Astrocyte of the spinal cord (primary cell): ENCODE measurements around the gene HELQ.

Experiments used
- DNase-seq: peaks from one replicate; pipeline ENCODE4 v3.0.0; 2011; ENCODE audit warnings: low read depth, low spot score
- H3K4me3 ChIP-seq: 2 replicates; pipeline ENCODE4 v1.5.1; 2011; ENCODE audit warnings: low read depth, mild to moderate bottlenecking, low read length, moderate library complexity
- in situ Hi-C: cut with HindIII; loops from 2 replicates; pipeline ENCODE4 v1.10.0; 2017; ENCODE audit warnings: low sequenced_read_pairs
- TF ChIP-seq, protein P1 (sequence below): IDR thresholded peaks from 2 replicates; pipeline ENCODE4 v1.5.1; 2012; ENCODE audit warnings: low read depth, mild to moderate bottlenecking, low read length, inconsistent platforms

The HELQ gene

DNA sequence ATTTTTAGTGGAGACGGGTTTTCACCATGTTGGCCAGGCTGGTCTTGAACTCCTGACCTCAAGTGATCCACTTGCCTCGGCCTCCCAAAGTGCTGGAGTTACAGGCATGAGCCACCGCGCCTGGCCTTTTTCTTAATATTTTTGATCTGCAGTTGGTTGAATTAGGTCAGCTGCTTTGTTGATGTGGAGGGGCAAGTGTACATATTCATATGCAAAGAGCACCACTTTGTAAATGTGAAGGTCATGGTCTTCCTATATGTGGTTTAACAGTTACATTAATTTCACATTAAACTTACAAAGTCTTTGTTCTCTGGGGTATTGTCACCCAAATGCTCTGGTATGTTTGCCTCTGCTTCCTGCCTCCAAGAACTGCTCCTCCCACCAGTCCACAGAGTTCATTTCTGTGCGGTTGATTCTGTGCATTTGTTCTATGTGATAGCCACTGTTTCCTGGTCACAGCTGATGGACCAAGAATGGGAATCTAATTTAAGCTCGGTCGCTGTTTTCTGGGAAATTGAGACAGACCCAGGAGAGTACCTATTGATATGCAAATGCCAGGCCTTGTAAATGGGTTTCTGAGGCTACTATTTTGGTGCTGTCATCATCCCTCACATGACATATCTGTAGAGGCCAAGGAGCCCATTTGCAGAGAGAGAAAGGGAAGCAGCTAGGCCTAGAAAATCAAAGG, 94.1 kb downstream of the HELQ start:
- no peak overlapping the region for H3K4me3 ChIP-seq
- in situ Hi-C loops, result no loop called here

DNA sequence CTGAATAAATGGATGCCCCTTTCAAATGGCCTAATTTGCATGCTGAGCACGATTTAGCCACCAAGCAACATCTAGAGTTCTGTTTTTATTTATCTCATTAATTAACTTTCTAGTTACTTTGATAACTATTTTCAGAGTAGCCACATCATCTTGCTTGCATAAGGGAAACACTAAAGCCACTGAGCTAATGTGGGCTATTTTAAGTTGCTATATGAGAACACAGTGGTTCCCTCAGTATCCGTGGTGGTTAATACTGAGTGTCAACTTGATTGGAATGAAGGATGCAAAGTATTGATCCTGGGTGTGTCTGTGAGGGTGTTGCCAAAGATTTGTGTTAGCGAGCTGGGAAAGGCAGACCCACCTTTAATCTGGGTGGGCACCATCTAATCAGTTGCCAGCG, 95.6 kb downstream of the HELQ start:
- in situ Hi-C loops, result no loop called here
- TF ChIP-seq, protein P1, sequence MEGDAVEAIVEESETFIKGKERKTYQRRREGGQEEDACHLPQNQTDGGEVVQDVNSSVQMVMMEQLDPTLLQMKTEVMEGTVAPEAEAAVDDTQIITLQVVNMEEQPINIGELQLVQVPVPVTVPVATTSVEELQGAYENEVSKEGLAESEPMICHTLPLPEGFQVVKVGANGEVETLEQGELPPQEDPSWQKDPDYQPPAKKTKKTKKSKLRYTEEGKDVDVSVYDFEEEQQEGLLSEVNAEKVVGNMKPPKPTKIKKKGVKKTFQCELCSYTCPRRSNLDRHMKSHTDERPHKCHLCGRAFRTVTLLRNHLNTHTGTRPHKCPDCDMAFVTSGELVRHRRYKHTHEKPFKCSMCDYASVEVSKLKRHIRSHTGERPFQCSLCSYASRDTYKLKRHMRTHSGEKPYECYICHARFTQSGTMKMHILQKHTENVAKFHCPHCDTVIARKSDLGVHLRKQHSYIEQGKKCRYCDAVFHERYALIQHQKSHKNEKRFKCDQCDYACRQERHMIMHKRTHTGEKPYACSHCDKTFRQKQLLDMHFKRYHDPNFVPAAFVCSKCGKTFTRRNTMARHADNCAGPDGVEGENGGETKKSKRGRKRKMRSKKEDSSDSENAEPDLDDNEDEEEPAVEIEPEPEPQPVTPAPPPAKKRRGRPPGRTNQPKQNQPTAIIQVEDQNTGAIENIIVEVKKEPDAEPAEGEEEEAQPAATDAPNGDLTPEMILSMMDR, result no peak
- DNase-seq, result no peak
- H3K4me3 ChIP-seq, result no peak overlapping the region

More for the DNA sequence above, 94.1 kb downstream of the HELQ start:
- no peak for DNase-seq
- TF ChIP-seq, protein P1, result no peak

DNA sequence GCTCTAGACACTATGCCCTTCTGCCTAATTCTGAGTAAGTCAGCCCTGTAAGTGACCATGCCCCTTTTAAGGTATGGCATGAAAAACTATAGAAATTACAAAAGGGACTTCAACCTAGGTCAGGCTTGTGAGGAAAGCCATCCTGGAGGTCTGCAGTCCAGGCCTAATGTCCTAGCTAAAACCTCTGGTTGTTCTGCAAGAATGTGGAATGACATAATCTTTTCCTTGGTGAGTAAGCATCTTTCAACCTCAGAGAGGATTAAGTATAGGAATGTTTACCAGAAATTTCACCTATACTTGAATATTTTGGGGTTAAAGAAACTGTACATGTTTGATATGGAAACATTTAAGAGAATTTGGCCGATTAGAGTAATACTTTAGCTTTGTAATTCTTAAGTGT, 97.2 kb downstream of the HELQ start:
- no peak overlapping the region for H3K4me3 ChIP-seq
- TF ChIP-seq, protein P1, result no peak
- in situ Hi-C loops, result no loop called here
- peak; percentile 78 for DNase-seq
